Spleen (tissue), 7 donors: ENCODE results near the gene FAT3.

Experiments
- CTCF ChIP-seq, 11 experiments: fragments of 200-600 bp in 7 of 11; fragments of 450-650 bp in 4 of 11; sonication (generic) in 4 of 11; IDR thresholded peaks in 8 of 11; conservative IDR thresholded peaks in 3 of 11; 1 replicate in 7 of 11; 2 replicates in 4 of 11; pipeline versions ENCODE4 v1.4.0 to v1.8.0; 2016 to 2021; ENCODE audit warnings: antibody characterized with exemption in 11 of 11, inconsistent platforms in 4 of 11, mild to moderate bottlenecking in 1 of 11
- POLR2A ChIP-seq, 3 donors: fragments of 450-650 bp; IDR thresholded peaks; one replicate each; pipeline ENCODE4 v1.5.1; 2017; ENCODE audit warnings: antibody characterized with exemption in 3 of 3, mild to moderate bottlenecking in 1 of 3
- donor health status: DM: no; HTN: no; CAD: no; lungs with moderate emphysema.
- donor health status: DM: no; HTN: no; CAD: no.
- donor health status: DM: no; HTN: no; CAD: no.

- no peak for TF ChIP-seq CTCF (IDR thresholded peaks at IDR 0.05 in 8 of 11, conservative IDR thresholded peaks at IDR 0.05 in 3 of 11)
- no peak for TF ChIP-seq POLR2A (IDR thresholded peaks at IDR 0.05)
Measured at GRCh38 chr11:92204731-92205130, 19.9 kb upstream of the FAT3 start.
